ENCODE measurements around the gene A4GNT. TPM values are rescaled to one million over a fixed set of nuclear protein-coding genes. Genes with fewer than 3 reads are reported as not detected.

The A4GNT gene
- total RNA-seq, result not detected
- polyA plus RNA-seq (ENCODE audit: insufficient read length in 6 of 6), result under 1 TPM; 0.21 to 0.53 (median 0.39) TPM
- long read RNA-seq, donor 1, result 0 reads
- long read RNA-seq, donor 2, result 0 reads
- long read RNA-seq, donor 3, result 0 reads
- long read RNA-seq, donor 4, result 0 reads
- long read RNA-seq, donor 5, result 0 reads
- long read RNA-seq, donor 6, result 0 reads
- long read RNA-seq, donor 7, result 0 reads
- long read RNA-seq, donor 8, result 0 reads
- long read RNA-seq, donor 9, result 0 reads
- long read RNA-seq, donor 10, result 0 reads
- long read RNA-seq, donor 11, result 0 reads
- long read RNA-seq, donor 12, result 0 reads

- Histone ChIP-seq H3K9me3 (no peaks in the 10 kb centered on the region), H3K4me1 (peaks cover 0 to 29% of the 10 kb centered on the region in 2 donors), H3K27ac (no peak within 1 kb of the TSS), H3K27me3 (no peaks in the 10 kb centered on the region), H3K36me3 (no peaks in the 10 kb centered on the region), H3K4me3 (no peak within 1 kb of the TSS)
- intact Hi-C loops (cut with DNase I), result no loop called here
- ATAC-seq, result no peak
- no peak for DNase-seq
- no peak for TF ChIP-seq CTCF (IDR thresholded peaks at IDR 0.05)
Observed at GRCh38 chr3:138132239-138132638, at the start of gene A4GNT. Gene A4GNT (minus strand): TSS chr3:138132390. CDS start chr3:138131256, 1,134 bp downstream.

- ATAC-seq (peak; percentile 79), DNase-seq (no peak)
- Histone ChIP-seq H3K4me3 (no peak overlapping the region), H3K27me3 (peaks cover 0 to 11% of the 10 kb centered on the region in 2 donors), H3K4me1 (peaks cover 0 to under 1% of the 10 kb centered on the region in 2 donors), H3K27ac (no peak overlapping the region), H3K36me3 (no peaks in the 10 kb centered on the region), H3K9me3 (no peaks in the 10 kb centered on the region)
- intact Hi-C loops (cut with DNase I), result no loop called here
- peak in 1 of 2 donors; percentile 7 for TF ChIP-seq CTCF (IDR thresholded peaks at IDR 0.05)
Observed at GRCh38 chr3:138180375-138181029, 48.3 kb upstream of the A4GNT start.

GRCh38 chr3:138174421-138175131 lies 42.4 kb upstream of the A4GNT start, which contains the start of gene DBR1:
Gene DBR1 (minus strand): TSS chr3:138174921. CDS start chr3:138174795, 126 bp downstream.
- no peaks in the 10 kb centered on the region for H3K27me3 ChIP-seq
- H3K27ac ChIP-seq, result peak within 1 kb of the TSS; percentile 80 to 89
- H3K4me3 ChIP-seq, result peak within 1 kb of the TSS; percentile 69 to 73
- H3K9me3 ChIP-seq, result no peaks in the 10 kb centered on the region
- H3K4me1 ChIP-seq, result peaks cover 6 to 30% of the 10 kb centered on the region in 2 donors
- DNase-seq, result peak; percentile 83 to 93 (median 87)
- peaks cover 0 to 13% of the 10 kb centered on the region in 2 donors for H3K36me3 ChIP-seq
- intact Hi-C loops (cut with DNase I), result no loop called here
- no peak for TF ChIP-seq CTCF (IDR thresholded peaks at IDR 0.05)
- ATAC-seq, result peak; percentile 96

- ATAC-seq (peak; percentile 23), DNase-seq (no peak)
- no peaks in the 10 kb centered on the region for H3K9me3 ChIP-seq
- H3K4me3 ChIP-seq, result peak overlapping the region; percentile 69 to 73
- H3K4me1 ChIP-seq, result peaks cover 6 to 30% of the 10 kb centered on the region in 2 donors
- intact Hi-C loops (cut with DNase I), result no loop called here
- peak overlapping the region; percentile 80 to 89 for H3K27ac ChIP-seq
- TF ChIP-seq CTCF (IDR thresholded peaks at IDR 0.05), result no peak
- no peaks in the 10 kb centered on the region for H3K27me3 ChIP-seq
- peaks cover 0 to 20% of the 10 kb centered on the region in 2 donors for H3K36me3 ChIP-seq
Observed at GRCh38 chr3:138173769-138174420, 41.7 kb upstream of the A4GNT start.

Data from left lung (tissue), 14 donors.